GM12865 (cell line): ENCODE results near the gene VPS13D.

ENCODE experiments used
- DNase-seq: peaks from one replicate; pipeline ENCODE4 v3.0.0; 2010; ENCODE audit warnings: low read depth
- H3K4me3 ChIP-seq: 2 replicates; pipeline ENCODE4 v1.5.1; 2011; ENCODE audit warnings: mild to moderate bottlenecking, low read depth, low read length, control low read depth
- TF ChIP-seq, protein P1 (sequence below): IDR thresholded peaks from 2 replicates; pipeline ENCODE4 v1.5.1; 2011; ENCODE audit warnings: low read length, control low read depth, low read depth, inconsistent platforms; ENCODE audit not compliant: insufficient read depth; ENCODE audit errors: missing control alignments

The VPS13D gene

DNA sequence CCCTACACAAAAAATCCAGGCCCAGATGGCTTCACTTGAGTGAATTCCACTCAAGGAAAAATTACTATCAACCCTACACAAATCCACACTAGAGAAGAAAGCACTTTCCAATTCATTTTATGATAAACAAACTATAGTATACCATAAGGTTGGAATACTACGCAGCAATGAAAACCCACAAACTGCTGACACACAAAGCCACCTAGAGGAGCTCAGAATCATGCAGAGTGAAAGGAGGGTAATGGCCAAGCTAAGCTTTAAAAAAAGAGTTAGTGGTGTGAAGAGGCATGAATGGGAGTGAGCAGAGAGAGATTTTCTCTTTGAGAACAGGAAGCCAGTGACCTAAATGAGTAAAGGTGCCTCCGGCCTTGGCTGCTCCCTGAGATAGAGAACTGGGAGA, 294.4 kb downstream of the VPS13D start:
- no peak overlapping the region for H3K4me3 ChIP-seq
- no peak for DNase-seq
- TF ChIP-seq, protein P1, sequence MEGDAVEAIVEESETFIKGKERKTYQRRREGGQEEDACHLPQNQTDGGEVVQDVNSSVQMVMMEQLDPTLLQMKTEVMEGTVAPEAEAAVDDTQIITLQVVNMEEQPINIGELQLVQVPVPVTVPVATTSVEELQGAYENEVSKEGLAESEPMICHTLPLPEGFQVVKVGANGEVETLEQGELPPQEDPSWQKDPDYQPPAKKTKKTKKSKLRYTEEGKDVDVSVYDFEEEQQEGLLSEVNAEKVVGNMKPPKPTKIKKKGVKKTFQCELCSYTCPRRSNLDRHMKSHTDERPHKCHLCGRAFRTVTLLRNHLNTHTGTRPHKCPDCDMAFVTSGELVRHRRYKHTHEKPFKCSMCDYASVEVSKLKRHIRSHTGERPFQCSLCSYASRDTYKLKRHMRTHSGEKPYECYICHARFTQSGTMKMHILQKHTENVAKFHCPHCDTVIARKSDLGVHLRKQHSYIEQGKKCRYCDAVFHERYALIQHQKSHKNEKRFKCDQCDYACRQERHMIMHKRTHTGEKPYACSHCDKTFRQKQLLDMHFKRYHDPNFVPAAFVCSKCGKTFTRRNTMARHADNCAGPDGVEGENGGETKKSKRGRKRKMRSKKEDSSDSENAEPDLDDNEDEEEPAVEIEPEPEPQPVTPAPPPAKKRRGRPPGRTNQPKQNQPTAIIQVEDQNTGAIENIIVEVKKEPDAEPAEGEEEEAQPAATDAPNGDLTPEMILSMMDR = no peak

DNA sequence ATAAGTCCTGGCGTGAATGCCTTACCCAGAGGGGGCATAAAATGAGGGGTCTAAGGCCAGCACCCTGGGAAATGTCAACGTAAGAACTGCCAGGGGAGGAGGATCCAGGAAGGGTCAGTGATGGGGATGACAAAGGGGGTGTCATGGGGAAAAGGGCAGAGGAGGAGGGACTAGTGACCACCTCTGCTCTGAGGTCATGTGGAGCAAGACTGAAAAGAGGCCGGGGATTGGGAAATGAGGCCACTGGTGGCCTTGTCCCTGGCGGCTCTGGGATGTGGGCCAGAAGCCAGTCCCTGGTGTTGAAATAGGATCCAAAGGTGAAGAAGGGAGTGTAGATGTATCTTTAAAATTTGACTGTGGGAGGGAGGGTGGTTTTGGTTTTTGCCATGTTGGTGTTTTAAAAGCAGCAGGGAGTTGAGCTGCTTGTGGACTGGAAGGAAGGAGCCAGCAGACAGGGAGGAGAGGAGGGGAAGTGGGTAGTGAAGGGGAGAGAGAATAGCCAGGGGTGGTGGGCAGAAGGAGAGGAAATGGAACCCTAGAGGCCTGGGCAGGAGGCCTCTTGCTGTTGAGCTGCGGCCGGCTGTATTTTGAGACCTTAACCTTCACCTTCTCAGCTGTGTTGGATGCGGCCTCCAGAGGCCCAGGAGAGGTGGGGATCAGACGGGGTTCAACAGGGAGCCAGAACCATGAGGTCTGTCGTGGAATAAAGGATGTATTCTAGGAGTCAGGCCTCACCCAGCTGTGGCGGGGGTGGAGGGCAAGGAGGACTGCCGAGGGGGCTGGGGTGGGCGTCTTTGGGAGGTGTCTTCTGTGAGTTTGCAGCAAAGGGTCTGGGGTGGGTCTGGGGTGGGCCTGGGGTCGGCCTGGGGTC, 295.7 kb downstream of the VPS13D start:
- no peak overlapping the region for H3K4me3 ChIP-seq
- TF ChIP-seq, protein P1 = no peak
- DNase-seq = no peak

DNA sequence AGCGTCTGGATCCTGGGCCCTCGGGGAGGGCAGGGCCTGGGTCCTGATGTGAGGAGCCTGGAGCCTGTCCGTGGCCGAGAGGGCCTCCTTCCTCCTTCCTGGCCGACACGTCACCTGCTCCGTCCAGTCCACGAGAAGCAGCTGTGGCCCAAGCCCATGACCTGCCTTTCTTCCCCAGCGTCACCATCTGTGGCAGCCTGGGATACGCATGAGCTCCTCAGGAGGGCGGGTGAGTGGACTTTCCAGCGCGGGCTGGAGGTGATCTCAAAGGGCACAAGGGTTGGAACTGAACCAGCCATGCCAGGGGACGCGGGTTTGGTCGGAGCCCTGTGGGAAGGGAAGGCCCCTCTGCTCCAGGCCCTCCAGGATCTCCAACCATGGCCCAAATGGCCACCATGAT, 297.7 kb downstream of the VPS13D start:
- H3K4me3 ChIP-seq = no peak overlapping the region
- TF ChIP-seq, protein P1 = no peak
- DNase-seq = no peak

DNA sequence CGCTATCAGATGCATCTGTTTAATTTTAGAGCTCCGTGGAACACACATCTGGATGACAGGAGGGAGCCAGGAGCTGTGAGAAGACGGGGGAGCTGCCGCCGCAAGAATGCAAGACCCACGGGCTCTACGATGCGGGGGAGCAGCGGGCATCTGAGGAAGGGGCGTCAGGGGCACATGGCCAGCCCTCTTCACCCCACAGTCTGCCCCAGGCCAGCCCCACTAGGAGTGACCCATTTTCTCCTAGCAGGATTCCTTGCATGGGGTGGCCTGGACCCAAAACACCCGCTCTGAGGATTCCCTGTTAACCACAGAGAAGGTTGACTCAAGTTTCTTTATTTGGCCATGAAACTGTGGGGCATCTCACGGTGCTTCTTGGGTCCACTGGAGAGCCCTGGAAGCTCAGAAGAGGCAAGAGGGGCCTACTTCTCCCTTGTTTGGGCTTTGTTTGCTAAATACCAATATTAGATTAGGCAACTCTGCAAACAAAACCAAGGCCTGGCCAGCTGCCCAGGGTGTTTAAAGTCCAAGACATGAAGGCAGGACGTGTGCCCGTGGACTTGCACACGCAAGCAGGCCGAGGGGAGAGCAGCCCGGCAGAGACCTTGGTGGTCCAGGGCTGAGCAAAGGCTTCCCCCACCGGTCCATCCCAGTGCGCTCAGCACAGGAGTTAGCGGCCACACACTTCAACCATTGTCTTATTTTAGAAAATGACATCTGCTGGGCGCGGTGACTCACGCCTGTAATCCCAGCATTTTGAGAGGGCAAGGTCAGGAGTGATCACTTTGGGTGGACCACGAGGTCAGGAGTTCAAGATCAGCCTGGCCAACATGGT, 298.4 kb downstream of the VPS13D start:
- no peak overlapping the region for H3K4me3 ChIP-seq
- DNase-seq = no peak
- TF ChIP-seq, protein P1 = no peak

DNA sequence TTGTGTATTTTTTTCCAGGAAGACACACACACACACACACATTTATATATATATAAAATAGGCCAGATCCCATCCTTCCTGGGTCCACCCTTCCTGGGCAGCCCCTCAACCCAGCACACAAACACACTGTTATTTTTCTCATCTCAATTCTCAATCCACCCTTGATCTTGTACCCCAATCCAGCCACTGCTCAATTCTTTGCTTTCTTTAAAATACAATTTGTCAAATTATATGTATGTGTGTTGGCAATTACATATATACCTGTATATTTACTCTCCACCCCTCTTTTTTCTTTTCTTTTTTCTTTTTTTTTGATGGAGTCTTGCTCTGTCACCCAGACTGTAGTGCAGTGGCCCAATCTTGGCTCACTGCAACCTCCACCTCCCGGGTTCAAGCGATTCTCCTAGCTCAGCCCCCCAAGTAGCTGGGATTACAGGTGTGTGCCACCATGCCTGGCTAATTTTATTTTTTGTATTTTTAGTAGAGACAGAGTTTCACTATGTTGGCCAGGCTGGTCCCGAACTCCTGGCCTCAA, 299.9 kb downstream of the VPS13D start:
- no peak for DNase-seq
- TF ChIP-seq, protein P1 = no peak
- no peak overlapping the region for H3K4me3 ChIP-seq

DNA sequence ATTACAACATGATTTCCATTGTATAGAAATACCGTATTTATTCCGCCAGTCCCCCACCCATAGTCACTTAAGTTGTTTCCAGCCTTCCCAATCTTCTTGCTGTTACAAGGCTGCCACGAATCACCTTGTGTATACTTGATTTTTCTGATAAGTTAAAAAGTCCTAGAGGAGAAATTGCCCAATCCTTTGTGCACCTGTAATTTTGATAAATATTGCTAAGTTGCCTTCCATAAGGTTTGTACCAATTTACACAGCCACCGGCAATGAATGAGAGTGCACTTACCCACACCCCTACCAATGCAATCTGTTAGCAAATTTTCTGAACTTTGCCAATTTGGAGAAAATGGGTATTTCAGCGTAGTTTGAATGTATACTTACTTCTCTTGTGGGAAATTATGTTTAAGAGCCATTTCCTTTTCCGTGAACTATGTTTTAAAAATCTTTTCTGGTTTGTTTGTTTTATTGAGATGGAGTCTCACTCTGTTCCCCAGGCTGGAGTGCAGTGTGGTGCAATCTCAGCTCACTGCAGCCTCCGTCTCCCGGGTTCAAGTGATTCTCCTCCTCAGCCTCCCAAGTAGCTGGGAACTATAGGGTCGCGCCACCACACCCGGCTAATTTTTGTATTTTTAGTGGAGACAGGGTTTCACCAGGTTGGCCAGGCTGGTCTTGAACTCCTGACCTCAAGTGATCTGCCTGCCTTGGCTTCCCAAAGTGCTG, 300.8 kb downstream of the VPS13D start:
- no peak overlapping the region for H3K4me3 ChIP-seq
- TF ChIP-seq, protein P1 = no peak
- DNase-seq = no peak
